H1 (cell line): Measurements from ENCODE around the gene PPEF2. TPM values are rescaled to one million over a fixed set of nuclear protein-coding genes. Genes with fewer than 3 reads are reported as not detected.

Experiments used
- CBX8 ChIP-seq: fragments of 300-800, 300-1000 bp; sonication (generic); IDR thresholded peaks from 2 replicates; pipeline ENCODE4 v1.7.1; 2016; ENCODE audit warnings: low read depth, low read length, borderline replicate concordance
- CHD2 ChIP-seq: IDR thresholded peaks from 2 replicates; pipeline ENCODE4 v1.6.1; 2012; ENCODE audit warnings: low read length, improper control_type of control experiment
- polyA plus RNA-seq, 7 experiments: library from polyadenylated mRNA; depleted of rRNA in 3 of 7; stranded (reverse) in 5 of 7; unstranded in 2 of 7; fragments of >200 nt in 5 of 7; fragments of 200-250 nt in 2 of 7; gene quantifications; 1 replicate in 5 of 7; 2 replicates in 1 of 7; 4 replicates in 1 of 7; pipeline versions ENCODE4 v1.2.1 to v1.2.3, GENCODE V29; 2011 to 2013; ENCODE audit warnings: missing spikeins in 2 of 7, mixed read lengths in 2 of 7
- total RNA-seq: library from RNA; stranded (reverse); fragmentation: NEBNext Ultra II Directional; extraction: Animal tissue kit (Norgen Biotek cat#: 25700); gene quantifications from 2 replicates; pipeline ENCODE4 v1.2.1, GENCODE V29; 2021

The PPEF2 gene
- total and polyA plus RNA-seq, 2 of the 8 experiments (the other 6 are each of a cell fraction or from before 2014, with no cell fraction given), result not detected

GRCh38 chr4:75860606-75861005, 41.6 kb downstream of the PPEF2 start (continued):
- TF ChIP-seq CBX8, result no peak
- no peak for TF ChIP-seq CHD2
